IMR-90 (cell line): ENCODE measurements around the gene NACA. TPM values are rescaled to one million over a fixed set of nuclear protein-coding genes. Genes with fewer than 3 reads are reported as not detected.
A peak's percentile ranks its signal among the peaks of the same experiment; 100 is the strongest.

ENCODE experiments used
- ATAC-seq: fragments of 200-7000 bp; cut with Tn5 transposase; 2 replicates; pipeline ENCODE4 v1.9.1; 2020; ENCODE audit warnings: low read depth, mild to moderate bottlenecking, moderate library complexity
- BruUV-seq: library from RNA; stranded (reverse); fragments of 400-500 nt; replicated peaks from 2 replicates; lab custom pipeline; 2021; lab: Mats Ljungman, UMichigan
- CTCF ChIA-PET: fragments of 300-600 bp; formaldehyde crosslinking; extraction: SDS; loops from one replicate; lab custom pipeline; 2021; ENCODE audit warnings: antibody characterized with exemption; lab: Yijun Ruan, JAX
- POLR2A ChIA-PET: fragments of 300-600 bp; sonication (Branson Sonifier 250); formaldehyde crosslinking; loops from one replicate; lab custom pipeline; 2022; ENCODE audit warnings: antibody characterized with exemption; ENCODE audit not compliant: unreplicated experiment; lab: Charles Lee
- DNase-seq: peaks from one replicate; pipeline ENCODE4 v3.0.0; 2013
- H2AFZ ChIP-seq: replicated peaks from 2 replicates; pipeline ENCODE3; 2013; ENCODE audit warnings: low read length, mild to moderate bottlenecking; ENCODE audit not compliant: poor library complexity
- H2AK5ac ChIP-seq: 2 replicates; pipeline ENCODE4 v1.6.1; 2013; ENCODE audit warnings: low read depth, low read length, inconsistent platforms
- H2AK9ac ChIP-seq: replicated peaks from 2 replicates; pipeline ENCODE3; 2013; ENCODE audit warnings: mild to moderate bottlenecking, low read depth, low read length, moderate library complexity; ENCODE audit not compliant: poor library complexity
- H2BK120ac ChIP-seq: 2 replicates; pipeline ENCODE4 v1.6.1; 2013; ENCODE audit warnings: low read depth, low read length, inconsistent platforms
- H2BK15ac ChIP-seq: 3 replicates; pipeline ENCODE4 v1.6.1; 2013; ENCODE audit warnings: low read depth, low read length, inconsistent platforms
- H2BK20ac ChIP-seq: 2 replicates; pipeline ENCODE4 v1.6.1; 2013; ENCODE audit warnings: low read depth, mild to moderate bottlenecking, inconsistent platforms, low read length, moderate library complexity
- H2BK5ac ChIP-seq: 2 replicates; pipeline ENCODE4 v1.6.1; 2013; ENCODE audit warnings: mild to moderate bottlenecking, low read depth, low read length, inconsistent platforms; ENCODE audit not compliant: poor library complexity, severe bottlenecking
- H3K14ac ChIP-seq: replicated peaks from 2 replicates; pipeline ENCODE4 v1.6.1; 2013; ENCODE audit warnings: low read depth, low read length, inconsistent platforms
- H3K18ac ChIP-seq: 2 replicates; pipeline ENCODE4 v1.6.1; 2013; ENCODE audit warnings: low read depth, low read length, control low read depth
- H3K23ac ChIP-seq: 2 replicates; pipeline ENCODE4 v1.6.1; 2013; ENCODE audit warnings: low read depth, low read length, inconsistent platforms
- H3K27ac ChIP-seq: 2 replicates; pipeline ENCODE4 v1.5.1; 2013; ENCODE audit warnings: mild to moderate bottlenecking, control low read depth, low read length; ENCODE audit not compliant: insufficient read depth
- H3K27me3 ChIP-seq: 2 replicates; pipeline ENCODE4 v1.6.1; 2013; ENCODE audit warnings: low read length; ENCODE audit not compliant: control insufficient read depth, insufficient read depth
- H3K36me3 ChIP-seq: 2 replicates; pipeline ENCODE4 v1.6.1; 2013; ENCODE audit warnings: low read length, mixed read lengths; ENCODE audit not compliant: control insufficient read depth, insufficient read depth
- H3K4ac ChIP-seq: 2 replicates; pipeline ENCODE4 v1.6.1; 2013; ENCODE audit warnings: low read depth, low read length, inconsistent platforms
- H3K4me1 ChIP-seq: 2 replicates; pipeline ENCODE4 v1.6.1; 2013; ENCODE audit warnings: low read length, mixed read lengths; ENCODE audit not compliant: control insufficient read depth, insufficient read depth
- H3K4me2 ChIP-seq: 2 replicates; pipeline ENCODE4 v1.6.1; 2013; ENCODE audit warnings: low read depth, mild to moderate bottlenecking, control low read depth, low read length, moderate library complexity
- H3K4me3 ChIP-seq: 2 replicates; pipeline ENCODE4 v1.5.1; 2013; ENCODE audit warnings: low read depth, mild to moderate bottlenecking, control low read depth, low read length, moderate library complexity; ENCODE audit not compliant: insufficient read depth
- H3K56ac ChIP-seq: 2 replicates; pipeline ENCODE4 v1.6.1; 2013; ENCODE audit warnings: low read length, inconsistent platforms; ENCODE audit not compliant: insufficient read depth; ENCODE audit errors: extremely low read depth
- H3K79me1 ChIP-seq, 2 experiments: 2 replicates each; pipeline ENCODE4 v1.6.1; 2013; ENCODE audit warnings: low read length in 2 of 2, inconsistent platforms in 1 of 2, low read depth in 1 of 2
- H3K9ac ChIP-seq: 2 replicates; pipeline ENCODE4 v1.6.1; 2013; ENCODE audit warnings: low read depth, low read length, control low read depth
- H3K9me1 ChIP-seq: 2 replicates; pipeline ENCODE4 v1.6.1; 2013; ENCODE audit warnings: low read length, inconsistent platforms; ENCODE audit not compliant: insufficient read depth
- H3K9me3 ChIP-seq: 2 replicates; pipeline ENCODE4 v1.6.1; 2013; ENCODE audit warnings: low read length; ENCODE audit not compliant: control insufficient read depth, insufficient read depth
- H4K20me1 ChIP-seq: 2 replicates; pipeline ENCODE4 v1.6.1; 2013; ENCODE audit warnings: low read length, inconsistent platforms; ENCODE audit not compliant: insufficient read depth
- H4K5ac ChIP-seq: 2 replicates; pipeline ENCODE4 v1.6.1; 2013; ENCODE audit warnings: mild to moderate bottlenecking, low read depth, low read length, control low read depth
- H4K8ac ChIP-seq, 2 experiments: 2 replicates each; pipeline ENCODE4 v1.6.1; 2013; ENCODE audit warnings: low read depth in 2 of 2, low read length in 2 of 2, control low read depth in 1 of 2, inconsistent platforms in 1 of 2
- H4K91ac ChIP-seq: 2 replicates; pipeline ENCODE4 v1.6.1; 2013; ENCODE audit warnings: low read depth, low read length, inconsistent platforms; ENCODE audit not compliant: insufficient read depth
- BHLHE40 ChIP-seq: fragments of 150-350 bp; IDR thresholded peaks from 2 replicates; pipeline ENCODE4 v1.6.1; 2016; ENCODE audit warnings: mild to moderate bottlenecking, low read depth, low read length
- CEBPB ChIP-seq: IDR thresholded peaks from 2 replicates; pipeline ENCODE4 v1.6.1; 2012; ENCODE audit warnings: low read depth, low read length, improper control_type of control experiment
- CHD1 ChIP-seq: IDR thresholded peaks from 2 replicates; pipeline ENCODE4 v1.6.1; 2012; ENCODE audit warnings: low read depth, low read length, improper control_type of control experiment
- CTCF ChIP-seq: conservative IDR thresholded peaks from 2 replicates; pipeline ENCODE4 v1.5.1; 2012; ENCODE audit warnings: mild to moderate bottlenecking, low read depth, low read length, improper control_type of control experiment
- ELK1 ChIP-seq: fragments of 150-350 bp; IDR thresholded peaks from 2 replicates; pipeline ENCODE4 v1.6.1; 2016; ENCODE audit warnings: low read depth, mild to moderate bottlenecking, low read length, moderate library complexity, borderline replicate concordance
- FOS ChIP-seq: fragments of 150-350 bp; IDR thresholded peaks from 2 replicates; pipeline ENCODE4 v1.6.1; 2016; ENCODE audit warnings: low read depth, low read length
- MAFK ChIP-seq: IDR thresholded peaks from 2 replicates; pipeline ENCODE4 v1.6.1; 2012; ENCODE audit warnings: low read depth, low read length, improper control_type of control experiment
- MAZ ChIP-seq: IDR thresholded peaks from 2 replicates; pipeline ENCODE4 v1.6.1; 2012; ENCODE audit warnings: low read depth, mild to moderate bottlenecking, low read length, improper control_type of control experiment, moderate library complexity, borderline replicate concordance
- MXI1 ChIP-seq: IDR thresholded peaks from 2 replicates; pipeline ENCODE4 v1.6.1; 2012; ENCODE audit warnings: low read depth, mild to moderate bottlenecking, low read length, moderate library complexity, borderline replicate concordance
- NFE2L2 ChIP-seq: fragments of 150-350 bp; IDR thresholded peaks from 2 replicates; pipeline ENCODE4 v1.6.1; 2016; ENCODE audit warnings: low read depth, mild to moderate bottlenecking, low read length
- POLR2A ChIP-seq: IDR thresholded peaks from 2 replicates; pipeline ENCODE4 v1.6.1; 2012; ENCODE audit warnings: mild to moderate bottlenecking, low read depth, low read length
- RAD21 ChIP-seq: IDR thresholded peaks from 2 replicates; pipeline ENCODE4 v1.6.1; 2012; ENCODE audit warnings: low read length, improper control_type of control experiment
- RFX5 ChIP-seq: IDR thresholded peaks from 2 replicates; pipeline ENCODE4 v1.8.0; 2012; ENCODE audit warnings: low read depth, mild to moderate bottlenecking, low read length, moderate library complexity
- WGBS, 2 experiments: methylation state at CpG; one replicate each; pipeline versions ENCODE4 v1.1.5 to v1.1.7; 2013; ENCODE audit warnings: missing lambda C conversion rate in 2 of 2; ENCODE audit not compliant: insufficient read length in 1 of 2; ENCODE audit errors: extremely low coverage in 2 of 2; 5-methylcytosine and 5-hydroxymethylcytosine counted together
- dilution Hi-C: fragments of 300-500 bp; cut with HindIII; formaldehyde crosslinking; loops from one replicate; pipeline ENCODE4 v1.14.3; 2018; ENCODE audit warnings: low sequenced_read_pairs; ENCODE audit not compliant: unreplicated experiment
- in situ Hi-C: fragments of 300-500 bp; cut with MboI; formaldehyde crosslinking; loops from 3 replicates; pipeline ENCODE4 v1.14.3; 2019; ENCODE audit warnings: low sequenced_read_pairs, inconsistent platforms, mixed read lengths
- intact Hi-C: fragments of 100-400 bp; cut with micrococcal nuclease; formaldehyde crosslinking; loops from 2 replicates; pipeline ENCODE4 v1.10.0; 2022
- polyA plus RNA-seq, 3 experiments: library from polyadenylated mRNA; depleted of rRNA; stranded (reverse); fragments of >200 nt; gene quantifications; 2 replicates each; pipeline ENCODE4 v1.2.3, GENCODE V29; 2012; ENCODE audit warnings: low replicate concordance in 1 of 3
- total RNA-seq: library from RNA; depleted of rRNA; stranded (reverse); fragments of >200 nt; gene quantifications from 2 replicates; pipeline ENCODE4 v1.2.3, GENCODE V29; 2012

The NACA gene
- total and polyA plus RNA-seq, 2 of the 4 experiments (the other 2 are of a cell fraction): 662 to 1,223 TPM

DNA sequence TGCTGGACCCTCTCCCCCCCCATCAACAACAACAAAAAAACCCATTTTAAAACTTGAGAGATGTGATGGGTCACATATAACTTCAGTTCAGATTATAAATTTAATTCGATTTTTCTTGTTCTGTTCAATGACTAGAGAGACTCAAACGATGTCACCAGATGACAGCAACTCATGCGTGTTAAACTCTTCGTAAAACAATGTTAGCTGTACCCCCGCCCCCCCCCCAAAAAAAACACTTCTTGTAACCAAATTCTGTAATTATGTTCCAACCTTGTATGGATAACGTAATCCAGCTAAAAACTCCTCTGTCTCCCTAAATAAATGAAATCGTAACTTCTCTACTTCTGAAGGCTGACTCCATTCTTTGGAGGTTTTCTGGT lies 614 bp upstream of the NACA start:
- Histone ChIP-seq H4K91ac (peak overlapping the region; percentile 49), H4K20me1 (peaks cover 35% of the 10 kb centered on the region), H2BK5ac (peak overlapping the region; percentile 69), H3K14ac (peak overlapping the region; percentile 81), H4K8ac (peak overlapping the region; percentile 17 to 90), H3K9ac (peak overlapping the region; percentile 69), H3K9me3 (no peaks in the 10 kb centered on the region), H3K4me2 (peak overlapping the region; percentile 64), H2BK120ac (peak overlapping the region; percentile 33), H2AFZ (peak overlapping the region; percentile 91), H3K4ac (peak overlapping the region; percentile 82), H3K27ac (peak overlapping the region; percentile 58), H3K79me1 (peaks cover 0 to 30% of the 10 kb centered on the region in 2 experiments; a peak in 2 of 4 replicates), H2AK5ac (no peak overlapping the region), H4K5ac (peak overlapping the region; percentile 61), H3K18ac (peak overlapping the region; percentile 39), H3K36me3 (peaks cover 15% of the 10 kb centered on the region), H3K23ac (peak overlapping the region; percentile 80; the same call in 1 of the 2 replicates), H2BK20ac (no peak overlapping the region), H2BK15ac (no peak overlapping the region), H2AK9ac (peak overlapping the region; percentile 0), H3K4me1 (peaks cover 5% of the 10 kb centered on the region), H3K9me1 (peaks cover 19% of the 10 kb centered on the region), H3K27me3 (no peaks in the 10 kb centered on the region), H3K56ac (peak overlapping the region; percentile 68), H3K4me3 (peak overlapping the region; percentile 80)
- ChIA-PET POLR2A (interaction anchor here (0.7 to 1.2 kb wide), 6 partner anchors 12 to 97 kb away, joined by 3 to 7 read pairs (median 4); partner anchors contain the start of gene PTGES3), CTCF (interaction anchor here (1.1 kb wide), 1 partner anchor 89 kb away, joined by 4 read pairs; no protein-coding TSS in a partner anchor)
- TF ChIP-seq RFX5 (no peak), RAD21 (no peak), ELK1 (no peak), BHLHE40 (no peak), POLR2A (no peak), CTCF (no peak), CHD1 (no peak), MXI1 (no peak), NFE2L2 (no peak), CEBPB (no peak), MAFK (no peak), FOS (no peak), MAZ (no peak)
- 50% methylated on average over 2 of the region's 7 CpGs; no CpG with 5 or more reads in 1 of the 2 experiments for WGBS, 2 experiments
- dilution Hi-C loops (no loop called here), intact Hi-C loops (loop anchor here (1.0 to 2.0 kb wide), 3 partner anchors 37 to 97 kb away; partner anchors contain the start of gene PTGES3), in situ Hi-C loops (no loop called here)
- no TSS peak for BruUV-seq
- no peak for DNase-seq
- ATAC-seq: no peak
